Measurements from ENCODE around the gene THOC5.
A peak's percentile ranks its signal among the peaks of the same experiment; 100 is the strongest.

- TF ChIP-seq POLR2AphosphoS5 (IDR thresholded peaks at IDR 0.05; ENCODE audit: low read depth) (peak; percentile 58), CTCF (conservative IDR thresholded peaks at IDR 0.05; ENCODE audit: low read depth in 2 of 2) (peak; percentile 93 to 95), REST (IDR thresholded peaks at IDR 0.05; ENCODE audit: unreplicated experiment) (no peak), EZH2 (IDR thresholded peaks at IDR 0.05; ENCODE audit: low read depth, unreplicated experiment) (no peak), JUNB (IDR thresholded peaks at IDR 0.05; ENCODE audit: unreplicated experiment) (no peak)
Observed at GRCh38 chr22:29470159-29470855, 83.2 kb downstream of the THOC5 start.
